Calu3 (cell line): ENCODE results near the gene ERCC4. TPM values are rescaled to one million over a fixed set of nuclear protein-coding genes. Genes with fewer than 3 reads are reported as not detected.

Experiments
- BruUV-seq: library from RNA; stranded (reverse); fragments of 400-500 nt; replicated peaks from 2 replicates; lab custom pipeline; 2021; lab: Mats Ljungman, UMichigan
- CTCF ChIA-PET: fragments of 300-600 bp; sonication (Branson Sonifier 250); formaldehyde crosslinking; loops from one replicate; lab custom pipeline; 2022; ENCODE audit warnings: antibody characterized with exemption; lab: Charles Lee
- DNase-seq: peaks from one replicate; pipeline ENCODE4 v3.0.0; 2022
- H3K27ac Mint-ChIP-seq: one replicate; pipeline ENCODE4 v1.8.0; 2022; ENCODE audit warnings: mixed read lengths; ENCODE audit not compliant: unreplicated experiment
- H3K27me3 Mint-ChIP-seq: one replicate; pipeline ENCODE4 v1.8.0; 2022; ENCODE audit warnings: mixed read lengths; ENCODE audit not compliant: unreplicated experiment
- H3K36me3 Mint-ChIP-seq: one replicate; pipeline ENCODE4 v1.8.0; 2022; ENCODE audit warnings: mild to moderate bottlenecking, moderate library complexity, mixed read lengths; ENCODE audit not compliant: insufficient read depth, unreplicated experiment
- H3K4me1 Mint-ChIP-seq: one replicate; pipeline ENCODE4 v1.8.0; 2022; ENCODE audit warnings: mild to moderate bottlenecking, low read depth, mixed read lengths; ENCODE audit not compliant: unreplicated experiment
- H3K4me3 Mint-ChIP-seq: one replicate; pipeline ENCODE4 v1.8.0; 2022; ENCODE audit warnings: mild to moderate bottlenecking, low read depth, moderate library complexity, mixed read lengths; ENCODE audit not compliant: unreplicated experiment
- H3K9me3 Mint-ChIP-seq: one replicate; pipeline ENCODE4 v1.8.0; 2022; ENCODE audit warnings: low read depth, mixed read lengths; ENCODE audit not compliant: unreplicated experiment
- intact Hi-C: fragments of 100-400 bp; cut with micrococcal nuclease; formaldehyde crosslinking; loops from one replicate; pipeline ENCODE4 v1.10.0; 2022; ENCODE audit not compliant: unreplicated experiment
- total RNA-seq: library from RNA; stranded (reverse); gene quantifications from 2 replicates; pipeline ENCODE4 v1.2.3, GENCODE V29; 2022
- TF ChIP-seq, protein P1 (sequence below): fragments of 200-600 bp; IDR thresholded peaks from one replicate; pipeline ENCODE4 v1.8.0; 2022; ENCODE audit warnings: antibody characterized with exemption; ENCODE audit not compliant: unreplicated experiment

Gene ERCC4
- total RNA-seq, 1 experiment from 2014 or later = 21.1 TPM

DNA sequence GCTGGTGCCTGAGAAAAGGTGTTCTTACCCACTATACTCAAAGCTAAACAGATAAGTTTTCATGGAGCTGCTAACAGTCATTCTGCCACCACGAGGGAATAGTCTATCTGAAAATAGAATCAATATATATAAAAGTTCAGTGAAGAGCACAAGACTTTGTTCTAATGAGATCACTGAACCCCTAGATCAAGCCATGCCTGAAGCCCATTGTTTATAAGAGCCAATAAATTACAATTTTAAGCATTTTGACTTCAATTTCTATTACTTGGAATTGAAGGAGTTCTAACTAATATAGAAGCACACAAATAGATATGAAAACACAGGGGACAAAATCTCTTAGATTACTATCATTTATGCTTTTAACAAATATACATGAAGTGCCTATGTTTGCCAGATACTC is 24.4 kb upstream of the ERCC4 start:
- DNase-seq = no peak
- H3K36me3 Mint-ChIP-seq = no peaks in the 10 kb centered on the region
- CTCF ChIA-PET = interaction anchor here (1.0 kb wide), 1 partner anchor 16 kb away, joined by 3 read pairs; no protein-coding TSS in a partner anchor
- H3K4me3 Mint-ChIP-seq = no peak overlapping the region
- H3K27ac Mint-ChIP-seq = no peak overlapping the region
- intact Hi-C loops = no loop called here
- peaks cover 58% of the 10 kb centered on the region for H3K27me3 Mint-ChIP-seq
- peaks cover under 1% of the 10 kb centered on the region for H3K9me3 Mint-ChIP-seq
- no peaks in the 10 kb centered on the region for H3K4me1 Mint-ChIP-seq
- TF ChIP-seq, protein P1, sequence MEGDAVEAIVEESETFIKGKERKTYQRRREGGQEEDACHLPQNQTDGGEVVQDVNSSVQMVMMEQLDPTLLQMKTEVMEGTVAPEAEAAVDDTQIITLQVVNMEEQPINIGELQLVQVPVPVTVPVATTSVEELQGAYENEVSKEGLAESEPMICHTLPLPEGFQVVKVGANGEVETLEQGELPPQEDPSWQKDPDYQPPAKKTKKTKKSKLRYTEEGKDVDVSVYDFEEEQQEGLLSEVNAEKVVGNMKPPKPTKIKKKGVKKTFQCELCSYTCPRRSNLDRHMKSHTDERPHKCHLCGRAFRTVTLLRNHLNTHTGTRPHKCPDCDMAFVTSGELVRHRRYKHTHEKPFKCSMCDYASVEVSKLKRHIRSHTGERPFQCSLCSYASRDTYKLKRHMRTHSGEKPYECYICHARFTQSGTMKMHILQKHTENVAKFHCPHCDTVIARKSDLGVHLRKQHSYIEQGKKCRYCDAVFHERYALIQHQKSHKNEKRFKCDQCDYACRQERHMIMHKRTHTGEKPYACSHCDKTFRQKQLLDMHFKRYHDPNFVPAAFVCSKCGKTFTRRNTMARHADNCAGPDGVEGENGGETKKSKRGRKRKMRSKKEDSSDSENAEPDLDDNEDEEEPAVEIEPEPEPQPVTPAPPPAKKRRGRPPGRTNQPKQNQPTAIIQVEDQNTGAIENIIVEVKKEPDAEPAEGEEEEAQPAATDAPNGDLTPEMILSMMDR = no peak
- no TSS peak for BruUV-seq

DNA sequence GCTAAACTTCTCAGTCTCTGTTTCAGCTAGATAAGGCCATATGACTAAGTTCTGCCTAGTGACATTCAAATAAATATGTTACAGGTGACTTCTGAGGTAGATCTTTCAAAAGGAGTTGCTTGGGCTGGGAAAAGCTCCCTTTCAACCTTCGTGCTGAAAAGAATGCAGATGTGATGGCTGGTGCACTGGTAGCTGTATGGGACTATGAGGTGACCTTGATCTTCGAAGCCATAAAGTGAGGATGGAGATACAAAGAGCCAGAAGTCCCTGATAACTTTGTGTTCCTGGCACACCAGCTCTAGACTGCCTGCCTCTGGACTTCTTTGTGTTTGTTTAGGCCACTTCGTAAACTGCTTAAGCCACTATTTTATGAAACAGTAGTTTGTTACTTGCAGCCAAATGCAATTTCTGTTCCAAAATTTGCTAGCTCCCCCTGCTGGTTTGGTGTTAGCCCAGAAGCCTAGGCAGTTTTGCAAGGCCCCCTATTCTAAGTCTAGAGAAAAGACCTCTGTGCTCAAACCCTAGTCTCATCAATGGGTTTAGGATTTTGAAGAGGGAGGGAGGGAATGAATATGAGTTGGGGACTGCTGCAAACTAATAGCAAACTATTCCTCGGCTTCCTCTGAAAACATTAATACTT is 23.3 kb upstream of the ERCC4 start:
- CTCF ChIA-PET = interaction anchor here (0.5 to 1.7 kb wide), 3 partner anchors 23 to 666 kb away, joined by 4 to 6 read pairs (median 4); partner anchors contain the start of gene ERCC4
- intact Hi-C loops = no loop called here

DNA sequence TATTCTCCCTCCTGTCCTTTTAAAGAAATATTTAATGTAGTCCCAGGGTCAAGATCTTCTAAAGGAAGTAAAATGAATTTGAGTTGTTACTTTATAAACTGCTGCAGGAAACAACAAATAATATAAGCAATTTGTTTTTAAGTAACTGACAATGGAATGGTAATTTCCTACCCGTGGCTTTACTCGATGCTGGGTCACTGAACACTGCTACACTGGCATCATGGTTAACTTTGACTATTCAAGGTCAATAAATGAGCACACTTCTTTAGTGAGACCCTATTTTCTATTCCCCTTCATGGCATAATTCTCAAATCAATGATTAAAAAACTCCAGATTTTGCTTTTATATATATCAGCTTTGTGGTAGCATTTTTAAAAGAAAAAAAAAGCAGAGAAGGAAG is 22.1 kb upstream of the ERCC4 start:
- BruUV-seq = no TSS peak
- H3K36me3 Mint-ChIP-seq = no peaks in the 10 kb centered on the region
- H3K4me1 Mint-ChIP-seq = no peaks in the 10 kb centered on the region
- DNase-seq = no peak
- no peaks in the 10 kb centered on the region for H3K9me3 Mint-ChIP-seq
- TF ChIP-seq, protein P1 = no peak
- CTCF ChIA-PET = no interaction called here
- H3K27ac Mint-ChIP-seq = no peak overlapping the region
- H3K4me3 Mint-ChIP-seq = no peak overlapping the region
- H3K27me3 Mint-ChIP-seq = peaks cover 53% of the 10 kb centered on the region
- intact Hi-C loops = no loop called here

More for the DNA sequence above, 23.3 kb upstream of the ERCC4 start:
- Mint-ChIP-seq H3K4me3 (no peak overlapping the region), H3K36me3 (no peaks in the 10 kb centered on the region), H3K4me1 (no peaks in the 10 kb centered on the region), H3K27ac (no peak overlapping the region), H3K9me3 (no peaks in the 10 kb centered on the region), H3K27me3 (peaks cover 53% of the 10 kb centered on the region)
- peak; percentile 33 for DNase-seq
- BruUV-seq = no TSS peak
- TF ChIP-seq, protein P1 = peak; percentile 51

DNA sequence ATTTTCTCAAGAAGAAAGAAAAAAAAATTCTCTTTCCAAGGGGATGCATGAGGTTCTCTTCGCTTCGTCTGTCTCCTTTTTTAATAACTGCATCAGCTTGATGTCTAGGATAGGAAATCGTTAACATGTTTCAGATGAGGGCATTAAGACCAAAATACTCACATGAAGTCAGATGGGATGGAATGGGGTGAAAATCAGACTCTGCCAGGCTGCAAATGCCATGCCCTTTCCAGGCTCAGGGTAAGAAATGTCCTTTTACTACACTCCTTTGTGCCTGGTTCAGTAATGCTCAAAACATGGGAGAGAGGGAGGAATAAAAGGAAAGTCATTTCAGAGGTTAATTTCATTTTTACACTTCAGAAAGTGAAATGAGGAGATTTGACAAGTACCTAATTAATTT is 21.7 kb upstream of the ERCC4 start:
- intact Hi-C loops = no loop called here
- CTCF ChIA-PET = no interaction called here
- H3K9me3 Mint-ChIP-seq = no peaks in the 10 kb centered on the region
- no peak for DNase-seq
- H3K4me1 Mint-ChIP-seq = no peaks in the 10 kb centered on the region
- no peaks in the 10 kb centered on the region for H3K36me3 Mint-ChIP-seq
- BruUV-seq = no TSS peak
- TF ChIP-seq, protein P1 = no peak
- peaks cover 49% of the 10 kb centered on the region for H3K27me3 Mint-ChIP-seq
- no peak overlapping the region for H3K27ac Mint-ChIP-seq
- H3K4me3 Mint-ChIP-seq = no peak overlapping the region
